RWPE2 (cell line): ENCODE measurements around the gene ZC3H11A.

ENCODE experiments used
- ATAC-seq: fragments of 200-7000 bp; cut with Tn5 transposase; 3 replicates; pipeline ENCODE4 v1.9.1; 2021; ENCODE audit warnings: low read depth
- DNase-seq: peaks from one replicate; pipeline ENCODE4 v3.0.0-alpha.2; 2020; ENCODE audit warnings: low spot score
- H3K27ac ChIP-seq: fragments of 450-650 bp; 2 replicates; pipeline ENCODE4 v1.5.1; 2017; ENCODE audit warnings: mild to moderate bottlenecking; ENCODE audit not compliant: poor library complexity, severe bottlenecking
- H3K27me3 ChIP-seq: fragments of 250-450 bp; sonication (Bioruptor Pico); 2 replicates; pipeline ENCODE4 v1.5.1; 2021; ENCODE audit warnings: mild to moderate bottlenecking, moderate library complexity; ENCODE audit not compliant: insufficient read depth, poor library complexity, severe bottlenecking
- H3K36me3 ChIP-seq: fragments of 250-450 bp; sonication (Bioruptor Pico); 2 replicates; pipeline ENCODE4 v1.5.1; 2020; ENCODE audit warnings: low read depth, mild to moderate bottlenecking, moderate library complexity
- H3K4me1 ChIP-seq: fragments of 250-450 bp; sonication (Bioruptor Pico); 2 replicates; pipeline ENCODE4 v1.5.1; 2021; ENCODE audit warnings: mild to moderate bottlenecking, moderate library complexity; ENCODE audit not compliant: insufficient read depth, poor library complexity, severe bottlenecking
- H3K4me3 ChIP-seq: fragments of 250-450 bp; sonication (Bioruptor Pico); 2 replicates; pipeline ENCODE4 v1.5.1; 2021; ENCODE audit warnings: mild to moderate bottlenecking, moderate library complexity; ENCODE audit not compliant: severe bottlenecking
- H3K9me3 ChIP-seq: fragments of 250-450 bp; sonication (Bioruptor Pico); 2 replicates; pipeline ENCODE4 v1.5.1; 2021; ENCODE audit warnings: mild to moderate bottlenecking, moderate library complexity; ENCODE audit not compliant: severe bottlenecking
- TF ChIP-seq, protein P1 (sequence below): fragments of 450-650 bp; IDR thresholded peaks from one replicate; pipeline ENCODE4 v1.5.1; 2017; ENCODE audit warnings: mild to moderate bottlenecking, moderate library complexity; ENCODE audit not compliant: poor library complexity, severe bottlenecking

ZC3H11A gene

DNA sequence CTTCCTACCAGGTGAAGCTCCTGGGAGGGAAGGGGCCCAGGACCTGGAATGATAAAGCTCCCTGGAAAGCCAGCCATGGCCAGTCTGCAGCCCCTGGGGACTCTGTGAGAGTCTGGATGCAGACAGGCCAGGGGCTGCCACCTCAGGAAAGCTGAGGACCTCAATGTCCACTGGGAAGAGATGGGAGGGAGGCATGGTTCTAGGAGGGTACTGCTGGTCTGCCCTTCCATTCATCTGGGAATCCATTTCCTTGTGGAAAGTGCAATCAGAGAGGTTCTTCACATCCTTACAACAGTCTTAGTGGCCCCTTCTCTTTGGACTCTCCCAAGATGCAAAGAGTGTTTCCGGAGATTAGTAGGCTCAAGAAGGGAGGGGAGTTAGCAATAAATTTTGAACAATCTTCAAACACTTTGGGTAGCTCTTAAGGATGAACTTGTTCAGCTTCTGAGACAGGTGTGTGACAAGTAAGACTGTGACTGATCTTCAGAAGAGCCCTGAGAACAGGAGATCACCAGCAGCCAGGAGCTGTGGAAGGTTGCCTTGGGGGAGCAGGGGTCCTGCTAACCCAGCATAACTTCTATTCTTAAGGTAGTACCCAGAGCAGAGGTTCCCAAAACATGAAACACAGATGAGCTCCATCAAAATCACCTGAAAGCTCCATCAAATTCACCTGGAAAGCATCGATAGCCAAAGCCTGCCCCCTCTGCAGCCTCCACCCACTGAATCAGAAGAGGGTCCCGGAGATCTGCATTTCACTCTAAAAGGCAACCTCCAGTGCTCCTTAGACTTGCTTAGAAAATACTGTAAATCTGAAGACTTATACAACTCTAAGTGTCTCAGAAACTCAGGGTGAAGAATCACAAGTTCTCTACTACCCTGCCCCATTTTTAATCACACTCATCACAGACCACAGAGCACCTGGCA lies 31.1 kb upstream of the ZC3H11A start:
- TF ChIP-seq, protein P1, sequence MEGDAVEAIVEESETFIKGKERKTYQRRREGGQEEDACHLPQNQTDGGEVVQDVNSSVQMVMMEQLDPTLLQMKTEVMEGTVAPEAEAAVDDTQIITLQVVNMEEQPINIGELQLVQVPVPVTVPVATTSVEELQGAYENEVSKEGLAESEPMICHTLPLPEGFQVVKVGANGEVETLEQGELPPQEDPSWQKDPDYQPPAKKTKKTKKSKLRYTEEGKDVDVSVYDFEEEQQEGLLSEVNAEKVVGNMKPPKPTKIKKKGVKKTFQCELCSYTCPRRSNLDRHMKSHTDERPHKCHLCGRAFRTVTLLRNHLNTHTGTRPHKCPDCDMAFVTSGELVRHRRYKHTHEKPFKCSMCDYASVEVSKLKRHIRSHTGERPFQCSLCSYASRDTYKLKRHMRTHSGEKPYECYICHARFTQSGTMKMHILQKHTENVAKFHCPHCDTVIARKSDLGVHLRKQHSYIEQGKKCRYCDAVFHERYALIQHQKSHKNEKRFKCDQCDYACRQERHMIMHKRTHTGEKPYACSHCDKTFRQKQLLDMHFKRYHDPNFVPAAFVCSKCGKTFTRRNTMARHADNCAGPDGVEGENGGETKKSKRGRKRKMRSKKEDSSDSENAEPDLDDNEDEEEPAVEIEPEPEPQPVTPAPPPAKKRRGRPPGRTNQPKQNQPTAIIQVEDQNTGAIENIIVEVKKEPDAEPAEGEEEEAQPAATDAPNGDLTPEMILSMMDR, result no peak

DNA sequence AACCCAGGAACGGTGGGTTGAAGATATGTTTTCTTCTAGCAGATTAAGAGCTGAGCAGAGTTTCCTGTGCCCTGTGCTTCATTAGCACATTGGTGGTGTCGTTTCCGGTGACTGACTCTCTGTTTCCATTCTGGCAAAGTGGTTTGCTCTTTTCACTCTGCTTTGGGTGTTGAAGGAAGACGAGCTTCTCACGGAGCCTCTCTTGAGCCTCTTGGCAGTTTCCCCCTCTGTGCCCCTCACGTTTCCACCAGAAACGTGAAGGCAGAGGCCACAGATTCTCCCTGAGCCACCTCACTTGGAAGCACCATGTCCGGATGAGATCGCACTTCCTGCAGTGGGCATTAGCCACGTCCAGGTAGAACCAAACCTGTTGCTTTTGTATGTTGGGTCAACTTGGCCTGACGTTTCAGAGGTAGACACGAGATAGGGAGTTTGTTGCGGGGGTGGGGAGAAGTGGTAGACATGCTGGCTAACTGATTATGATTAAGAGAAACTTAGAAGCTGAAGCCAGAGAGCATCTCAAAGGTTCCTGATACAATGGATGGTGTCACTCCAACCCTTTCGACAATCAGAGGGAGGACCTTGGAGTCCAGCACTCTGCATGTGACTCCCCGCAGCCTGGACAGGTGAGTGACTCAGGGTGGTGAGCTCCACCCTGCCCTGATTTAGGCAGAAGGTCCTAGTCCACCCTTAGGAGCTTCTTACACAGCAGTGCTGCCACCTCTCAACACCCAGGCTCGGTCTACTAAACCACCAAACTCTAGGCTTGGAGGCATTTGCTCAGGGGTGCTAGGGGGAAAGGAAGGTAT lies 30.2 kb upstream of the ZC3H11A start, which contains the start of gene LAX1:
LAX1 (plus strand) TSS at position 155 of the 809 bp plus-strand sequence; CDS start at position 538, 383 bp downstream.
- H3K27ac ChIP-seq, result no peak within 1 kb of the TSS
- peaks cover 17% of the 10 kb centered on the region for H3K4me1 ChIP-seq
- H3K36me3 ChIP-seq, result no peaks in the 10 kb centered on the region
- no peaks in the 10 kb centered on the region for H3K27me3 ChIP-seq
- TF ChIP-seq, protein P1, result no peak
- no peak within 1 kb of the TSS for H3K4me3 ChIP-seq
- ATAC-seq (no peak), DNase-seq (no peak)
- no peaks in the 10 kb centered on the region for H3K9me3 ChIP-seq

More for the DNA sequence above, 31.1 kb upstream of the ZC3H11A start:
- no peaks in the 10 kb centered on the region for H3K9me3 ChIP-seq
- H3K4me3 ChIP-seq, result no peak overlapping the region
- H3K27ac ChIP-seq, result no peak overlapping the region
- H3K4me1 ChIP-seq, result peaks cover 11% of the 10 kb centered on the region
- H3K36me3 ChIP-seq, result no peaks in the 10 kb centered on the region
- no peaks in the 10 kb centered on the region for H3K27me3 ChIP-seq
- ATAC-seq, result no peak
- DNase-seq, result no peak

DNA sequence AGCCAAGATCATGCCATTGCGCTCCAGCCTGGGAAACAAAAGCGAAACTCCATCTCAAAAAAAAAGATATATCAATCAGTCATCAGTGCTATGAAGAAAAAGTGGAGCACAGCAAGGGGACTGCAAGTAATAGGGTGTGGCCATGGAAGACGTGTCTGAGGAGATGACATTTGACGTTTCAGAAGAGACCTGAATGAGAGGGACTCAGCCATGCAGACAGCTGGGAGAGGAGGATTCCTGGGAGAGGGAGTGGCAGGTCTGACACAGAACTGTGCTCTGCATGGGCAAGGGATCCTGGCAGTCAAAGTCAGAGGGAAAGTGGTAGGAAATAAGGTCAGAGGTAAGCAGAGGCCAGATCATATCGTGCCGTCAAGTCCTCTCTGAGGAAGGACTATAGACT lies 27.2 kb upstream of the ZC3H11A start:
- TF ChIP-seq, protein P1, result no peak
- peaks cover 17% of the 10 kb centered on the region for H3K4me1 ChIP-seq
- H3K27me3 ChIP-seq, result no peaks in the 10 kb centered on the region
- no peak overlapping the region for H3K4me3 ChIP-seq
- no peaks in the 10 kb centered on the region for H3K9me3 ChIP-seq
- no peak for ATAC-seq
- peak overlapping the region; percentile 74 for H3K27ac ChIP-seq
- DNase-seq, result no peak
- no peaks in the 10 kb centered on the region for H3K36me3 ChIP-seq

DNA sequence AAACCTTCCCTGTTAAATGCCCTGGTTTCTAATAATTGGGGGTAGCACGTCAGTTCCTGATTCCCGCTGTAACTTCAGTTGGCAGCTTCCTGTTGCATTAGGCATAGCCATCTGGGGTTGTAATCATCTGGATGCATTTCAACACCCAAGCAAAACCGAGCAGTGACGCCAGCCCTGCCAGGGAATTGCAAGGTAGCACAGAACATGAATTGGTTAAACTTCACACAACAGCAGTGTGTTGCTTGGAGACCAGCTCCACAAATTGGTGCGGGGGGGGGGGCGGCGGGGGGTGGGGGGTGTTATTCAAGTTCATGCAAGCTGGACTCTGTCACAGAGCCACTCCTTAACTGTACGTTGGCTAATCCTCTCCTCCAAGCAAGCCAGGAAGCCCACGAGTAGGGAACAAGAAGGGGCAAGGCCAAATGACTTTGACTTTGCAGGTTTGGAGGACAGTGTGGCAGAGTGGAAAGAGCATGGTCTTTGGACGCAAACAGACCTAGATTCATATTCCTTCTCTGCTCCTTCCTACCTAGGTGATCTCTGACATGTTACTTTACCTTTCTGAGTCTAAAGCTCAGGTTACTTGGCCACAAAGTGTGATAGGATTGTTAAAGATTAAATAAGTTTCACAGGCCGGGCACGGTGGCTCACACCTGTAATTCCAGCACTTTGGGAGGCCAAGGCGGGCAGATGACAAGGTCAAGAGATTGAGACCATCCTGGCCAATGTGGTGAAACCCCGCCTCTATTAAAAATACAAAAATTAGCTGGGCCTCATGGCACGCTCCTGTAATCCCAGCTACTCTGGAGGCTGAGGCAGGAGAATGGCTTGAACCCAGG lies 25.7 kb upstream of the ZC3H11A start:
- Histone ChIP-seq H3K4me3 (no peak overlapping the region), H3K36me3 (no peaks in the 10 kb centered on the region), H3K27ac (peak overlapping the region; percentile 74), H3K27me3 (no peaks in the 10 kb centered on the region), H3K9me3 (no peaks in the 10 kb centered on the region), H3K4me1 (peaks cover 17% of the 10 kb centered on the region)
- ATAC-seq (peak; percentile 94), DNase-seq (peak; percentile 84)
- TF ChIP-seq, protein P1, result no peak
